Glutamatergic neuron (in vitro differentiated cells): ENCODE data around the gene TOMM40L. TPM values are rescaled to one million over a fixed set of nuclear protein-coding genes. Genes with fewer than 3 reads are reported as not detected.

Source experiments
- DNase-seq: peaks from one replicate; pipeline ENCODE4 v3.0.0; 2022
- H3K27ac Mint-ChIP-seq: one replicate; pipeline ENCODE4 v1.8.0; 2020; ENCODE audit warnings: mild to moderate bottlenecking, mixed read lengths, inconsistent platforms; ENCODE audit not compliant: unreplicated experiment
- H3K27me3 Mint-ChIP-seq: one replicate; pipeline ENCODE4 v1.8.0; 2020; ENCODE audit warnings: mild to moderate bottlenecking, moderate library complexity, mixed read lengths, inconsistent platforms; ENCODE audit not compliant: unreplicated experiment
- H3K36me3 Mint-ChIP-seq: one replicate; pipeline ENCODE4 v1.8.0; 2020; ENCODE audit warnings: mild to moderate bottlenecking, mixed read lengths, inconsistent platforms; ENCODE audit not compliant: unreplicated experiment
- H3K4me1 Mint-ChIP-seq: one replicate; pipeline ENCODE4 v1.8.0; 2020; ENCODE audit warnings: mild to moderate bottlenecking, low read depth, mixed read lengths, inconsistent platforms; ENCODE audit not compliant: unreplicated experiment
- H3K4me3 Mint-ChIP-seq: one replicate; pipeline ENCODE4 v1.8.0; 2020; ENCODE audit warnings: mild to moderate bottlenecking, mixed read lengths, inconsistent platforms; ENCODE audit not compliant: unreplicated experiment
- H3K9me3 Mint-ChIP-seq: one replicate; pipeline ENCODE4 v1.8.0; 2020; ENCODE audit warnings: mild to moderate bottlenecking, moderate library complexity, mixed read lengths, inconsistent platforms; ENCODE audit not compliant: unreplicated experiment
- microRNA-seq: library from miRNA; unstranded; fragments of <30 nt; microRNA quantifications from one replicate; pipeline ENCODE4, GENCODE V29; 2020; ENCODE audit not compliant: unreplicated experiment
- total RNA-seq: library from RNA; stranded (reverse); fragmentation: NEBNext Ultra II Directional; extraction: Animal tissue kit (Norgen Biotek cat#: 25700); gene quantifications from one replicate; pipeline ENCODE4 v1.2.1, GENCODE V29; 2021; ENCODE audit not compliant: unreplicated experiment
- TF ChIP-seq, protein P1 (sequence below): fragments of 200-600 bp; sonication (generic); IDR thresholded peaks from one replicate; pipeline ENCODE4 v1.5.0; 2021; ENCODE audit not compliant: partially characterized antibody, unreplicated experiment

TOMM40L gene
- total RNA-seq, 1 donor from 2014 or later = 20.7 TPM

DNA sequence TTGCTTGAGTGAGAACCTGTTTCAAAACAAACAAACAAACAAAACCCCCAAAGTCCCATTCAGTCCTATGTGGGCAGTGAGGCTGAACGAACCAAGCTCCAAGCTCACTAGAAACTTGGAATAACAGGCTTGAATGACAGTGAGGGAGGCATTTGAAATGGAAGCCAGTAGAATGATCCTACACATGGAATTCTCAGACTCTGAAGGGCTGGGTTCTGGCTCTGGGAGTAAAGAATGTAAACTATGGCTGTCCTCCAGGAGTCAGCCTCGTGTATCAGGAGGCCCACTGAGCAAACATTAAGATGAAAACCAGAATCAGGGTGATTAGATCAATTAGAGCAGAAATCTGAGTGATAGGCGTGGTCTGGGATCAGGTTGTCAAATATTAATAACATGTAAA lies 47.5 kb downstream of the TOMM40L start:
- Mint-ChIP-seq H3K36me3 (no peaks in the 10 kb centered on the region), H3K27ac (no peak overlapping the region), H3K4me1 (peaks cover 12% of the 10 kb centered on the region), H3K9me3 (no peaks in the 10 kb centered on the region), H3K27me3 (no peaks in the 10 kb centered on the region), H3K4me3 (no peak overlapping the region)
- TF ChIP-seq, protein P1, sequence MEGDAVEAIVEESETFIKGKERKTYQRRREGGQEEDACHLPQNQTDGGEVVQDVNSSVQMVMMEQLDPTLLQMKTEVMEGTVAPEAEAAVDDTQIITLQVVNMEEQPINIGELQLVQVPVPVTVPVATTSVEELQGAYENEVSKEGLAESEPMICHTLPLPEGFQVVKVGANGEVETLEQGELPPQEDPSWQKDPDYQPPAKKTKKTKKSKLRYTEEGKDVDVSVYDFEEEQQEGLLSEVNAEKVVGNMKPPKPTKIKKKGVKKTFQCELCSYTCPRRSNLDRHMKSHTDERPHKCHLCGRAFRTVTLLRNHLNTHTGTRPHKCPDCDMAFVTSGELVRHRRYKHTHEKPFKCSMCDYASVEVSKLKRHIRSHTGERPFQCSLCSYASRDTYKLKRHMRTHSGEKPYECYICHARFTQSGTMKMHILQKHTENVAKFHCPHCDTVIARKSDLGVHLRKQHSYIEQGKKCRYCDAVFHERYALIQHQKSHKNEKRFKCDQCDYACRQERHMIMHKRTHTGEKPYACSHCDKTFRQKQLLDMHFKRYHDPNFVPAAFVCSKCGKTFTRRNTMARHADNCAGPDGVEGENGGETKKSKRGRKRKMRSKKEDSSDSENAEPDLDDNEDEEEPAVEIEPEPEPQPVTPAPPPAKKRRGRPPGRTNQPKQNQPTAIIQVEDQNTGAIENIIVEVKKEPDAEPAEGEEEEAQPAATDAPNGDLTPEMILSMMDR = no peak
- no peak for DNase-seq

DNA sequence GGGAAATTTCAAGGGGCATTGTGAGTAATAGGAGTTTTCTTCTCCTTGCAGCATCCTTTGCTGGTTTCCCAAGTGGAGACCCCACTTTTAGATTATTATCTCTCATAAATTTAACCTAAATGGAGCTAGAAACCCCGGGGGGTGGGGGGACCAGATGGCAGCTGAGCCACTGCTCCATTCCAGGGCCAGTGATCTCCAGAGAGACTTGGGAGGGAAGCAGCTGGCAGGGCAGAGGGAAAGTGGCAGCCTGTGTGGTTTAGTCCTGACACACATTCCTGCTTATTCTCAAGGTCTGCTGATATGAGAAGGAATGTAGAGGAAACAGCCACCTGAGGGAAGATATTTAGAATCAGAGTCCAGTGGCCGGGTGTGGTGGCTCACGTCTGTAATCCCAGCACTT lies 49.0 kb downstream of the TOMM40L start:
- TF ChIP-seq, protein P1 = no peak
- DNase-seq = peak; percentile 52
- Mint-ChIP-seq H3K4me3 (no peak overlapping the region), H3K9me3 (no peaks in the 10 kb centered on the region), H3K4me1 (peaks cover 12% of the 10 kb centered on the region), H3K27ac (peak overlapping the region; percentile 52), H3K27me3 (no peaks in the 10 kb centered on the region), H3K36me3 (no peaks in the 10 kb centered on the region)

Small RNA genes within 50 kb of the gene (microRNA-seq; reads per million reads assigned to microRNA genes)
- 5.4 reads per million, percentile 34 among the genes with 10 or more reads in this experiment for gene MIR5187

Other genes with a start within 250 kb of the TOMM40L start
- 7.7 TPM for gene F11R, start 204.9 kb upstream of the TOMM40L start, total RNA-seq
- gene TSTD1, start 187.1 kb upstream of the TOMM40L start, total RNA-seq = 24.2 TPM
- gene USF1, start 180.1 kb upstream of the TOMM40L start, total RNA-seq = 158 TPM
- gene ARHGAP30, start 156.2 kb upstream of the TOMM40L start, total RNA-seq = not detected
- 0.39 TPM for gene NECTIN4, start 136.5 kb upstream of the TOMM40L start, total RNA-seq
- 10.9 TPM for gene KLHDC9, start 127.7 kb upstream of the TOMM40L start, total RNA-seq
- gene PFDN2, start 108.0 kb upstream of the TOMM40L start, total RNA-seq = 83.7 TPM
- gene NIT1, start 108.0 kb upstream of the TOMM40L start, total RNA-seq = 40.2 TPM
- gene DEDD, start 93.4 kb upstream of the TOMM40L start, total RNA-seq = 34.6 TPM
- gene UFC1, start 72.1 kb upstream of the TOMM40L start, total RNA-seq = 59.2 TPM
- gene USP21, start 66.6 kb upstream of the TOMM40L start, total RNA-seq = 21.5 TPM
- gene PPOX, start 59.6 kb upstream of the TOMM40L start, total RNA-seq = 53.2 TPM
- gene B4GALT3, start 48.6 kb upstream of the TOMM40L start, total RNA-seq = 35.7 TPM
- gene ADAMTS4, start 27.0 kb upstream of the TOMM40L start, total RNA-seq = 12.3 TPM
- 112 TPM for gene NDUFS2, start 23.7 kb upstream of the TOMM40L start, total RNA-seq
- 1.3 TPM for gene FCER1G, start 10.8 kb upstream of the TOMM40L start, total RNA-seq
- not detected for gene APOA2, start 2.4 kb upstream of the TOMM40L start, total RNA-seq
- gene NR1I3, start 12.1 kb downstream of the TOMM40L start, total RNA-seq = not detected
- gene PCP4L1, start 32.7 kb downstream of the TOMM40L start, total RNA-seq = 1.1 TPM
- gene MPZ, start 83.9 kb downstream of the TOMM40L start, total RNA-seq = 16.4 TPM
- gene SDHC, start 88.3 kb downstream of the TOMM40L start, total RNA-seq = 170 TPM
- gene CFAP126, start 141.8 kb downstream of the TOMM40L start, total RNA-seq = not detected